ENCODE measurements around the gene MEFV.
A peak's percentile ranks its signal among the peaks of the same experiment; 100 is the strongest.

DNA sequence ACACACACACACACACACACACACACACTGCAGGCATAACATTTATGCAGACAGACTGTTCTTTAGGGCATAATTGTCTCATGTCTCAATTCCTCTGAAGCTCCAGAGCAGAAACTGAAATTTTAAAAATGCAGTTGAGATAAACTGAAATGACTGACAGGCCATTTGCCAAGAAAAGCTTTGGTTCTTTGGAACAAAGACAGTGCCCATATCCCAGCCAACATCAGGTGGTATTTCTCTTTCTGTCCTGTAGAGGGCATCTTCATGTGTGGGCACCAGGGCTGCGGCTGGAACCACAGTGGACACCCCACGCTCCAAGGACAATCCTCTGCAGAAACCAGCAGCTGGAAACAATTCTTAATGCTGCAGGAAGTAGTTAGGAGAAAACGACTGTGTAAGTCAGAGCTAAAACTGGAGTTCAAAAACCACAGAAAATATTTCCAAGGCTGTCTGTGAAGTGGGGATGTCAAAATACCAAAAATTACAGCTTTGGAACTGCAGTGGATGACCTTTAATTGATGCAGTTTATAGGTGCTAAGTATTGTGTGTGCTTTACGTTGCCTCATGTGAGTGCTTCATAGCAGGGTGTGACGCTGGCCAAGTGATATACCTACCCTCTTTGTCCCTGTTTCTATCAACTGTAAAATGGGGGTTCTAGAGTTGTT lies 10.6 kb upstream of the MEFV start:
- TF ChIP-seq, protein P1, sequence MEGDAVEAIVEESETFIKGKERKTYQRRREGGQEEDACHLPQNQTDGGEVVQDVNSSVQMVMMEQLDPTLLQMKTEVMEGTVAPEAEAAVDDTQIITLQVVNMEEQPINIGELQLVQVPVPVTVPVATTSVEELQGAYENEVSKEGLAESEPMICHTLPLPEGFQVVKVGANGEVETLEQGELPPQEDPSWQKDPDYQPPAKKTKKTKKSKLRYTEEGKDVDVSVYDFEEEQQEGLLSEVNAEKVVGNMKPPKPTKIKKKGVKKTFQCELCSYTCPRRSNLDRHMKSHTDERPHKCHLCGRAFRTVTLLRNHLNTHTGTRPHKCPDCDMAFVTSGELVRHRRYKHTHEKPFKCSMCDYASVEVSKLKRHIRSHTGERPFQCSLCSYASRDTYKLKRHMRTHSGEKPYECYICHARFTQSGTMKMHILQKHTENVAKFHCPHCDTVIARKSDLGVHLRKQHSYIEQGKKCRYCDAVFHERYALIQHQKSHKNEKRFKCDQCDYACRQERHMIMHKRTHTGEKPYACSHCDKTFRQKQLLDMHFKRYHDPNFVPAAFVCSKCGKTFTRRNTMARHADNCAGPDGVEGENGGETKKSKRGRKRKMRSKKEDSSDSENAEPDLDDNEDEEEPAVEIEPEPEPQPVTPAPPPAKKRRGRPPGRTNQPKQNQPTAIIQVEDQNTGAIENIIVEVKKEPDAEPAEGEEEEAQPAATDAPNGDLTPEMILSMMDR (conservative IDR thresholded peaks at IDR 0.05; ENCODE audit: low read length) = peak; percentile 93
- no peak for TF ChIP-seq EZH2phosphoT487 (IDR thresholded peaks at IDR 0.05; ENCODE audit: borderline replicate concordance, low read depth, low read length)
